ENCODE measurements around the gene MED31. TPM values are rescaled to one million over a fixed set of nuclear protein-coding genes. Genes with fewer than 3 reads are reported as not detected.

MED31 gene
- total and polyA plus RNA-seq, 2 donors (not counting 3 experiments of a cell fraction or from before 2014, with no cell fraction given), result 13.7 to 29.4 TPM

GRCh38 chr17:6643451-6644125 is 7.8 kb downstream of the MED31 start:
- Histone ChIP-seq H4K20me1 (replicated peaks; ENCODE audit: control insufficient read depth, extremely low read depth, insufficient read depth, low read length) (no peaks in the 10 kb centered on the region), H2AFZ (ENCODE audit: low read depth, low read length) (no peak overlapping the region), H3K27ac (ENCODE audit: insufficient read depth, low read depth, low read length) (no peak overlapping the region), H3K79me2 (ENCODE audit: control insufficient read depth, insufficient read depth, low read length) (peaks cover 49% of the 10 kb centered on the region), H3K36me3 (ENCODE audit: control insufficient read depth in 2 of 2, extremely low read depth in 1 of 2, insufficient read depth in 2 of 2, low read length in 2 of 2) (peaks cover 7 to 10% of the 10 kb centered on the region in 2 experiments), H3K4me3 (replicated peaks in 1 of 3; ENCODE audit: insufficient read depth in 1 of 3, low read depth in 1 of 3, low read length in 3 of 3) (no peak overlapping the region), H3K4me2 (ENCODE audit: insufficient read depth, low read length) (no peak overlapping the region), H3K9ac (replicated peaks; ENCODE audit: extremely low read depth, insufficient read depth, low read length) (no peak overlapping the region), H3K27me3 (ENCODE audit: control insufficient read depth in 2 of 2, insufficient read depth in 2 of 2, low read length in 2 of 2) (no peaks in the 10 kb centered on the region), H3K9me1 (replicated peaks; ENCODE audit: control insufficient read depth, extremely low read depth, insufficient read depth, low read length) (no peaks in the 10 kb centered on the region), H3K9me3 (replicated peaks; ENCODE audit: control insufficient read depth, insufficient read depth, low read length) (no peaks in the 10 kb centered on the region), H3K4me1 (ENCODE audit: control insufficient read depth, extremely low read depth, insufficient read depth, low read length) (peaks cover 15% of the 10 kb centered on the region)
- ChIA-PET POLR2A (no interaction called here), CTCF (no interaction called here)
- BruUV-seq (replicated peaks), result no TSS peak
- dilution Hi-C loops (cut with MboI; ENCODE audit: extremely low pct_ligation_motif_present, low sequenced_read_pairs) (no loop called here), intact Hi-C loops (cut with micrococcal nuclease) (loop anchor here (10.0 kb wide), 2 partner anchors 809 to 1059 kb away; partner anchors contain the start of gene NLRP1)
- DNase-seq (ENCODE audit: low read depth, low spot score) (no peak), FAIRE-seq (no peak)
- TF ChIP-seq MYC (IDR thresholded peaks at IDR 0.05; ENCODE audit: low read depth, low read length), result no peak
- no peak for TF ChIP-seq CTCF (IDR thresholded peaks at IDR 0.05; ENCODE audit: extremely low read depth in 1 of 2, insufficient read depth in 1 of 2, low read depth in 1 of 2, low read length in 2 of 2)
- no peak for TF ChIP-seq GATA2 (IDR thresholded peaks at IDR 0.05; ENCODE audit: insufficient read depth, insufficient read length, low read depth, low read length)

GRCh38 chr17:6642592-6642991 is 8.8 kb downstream of the MED31 start:
- H3K9me3 ChIP-seq (replicated peaks; ENCODE audit: control insufficient read depth, insufficient read depth, low read length), result no peaks in the 10 kb centered on the region
- peaks cover 15% of the 10 kb centered on the region for H3K4me1 ChIP-seq (ENCODE audit: control insufficient read depth, extremely low read depth, insufficient read depth, low read length)
- no peaks in the 10 kb centered on the region for H3K27me3 ChIP-seq (ENCODE audit: control insufficient read depth in 2 of 2, insufficient read depth in 2 of 2, low read length in 2 of 2)
- intact Hi-C loops (cut with micrococcal nuclease), result loop anchor here (10.0 kb wide), 2 partner anchors 808 to 1058 kb away; partner anchors contain the start of gene NLRP1
- no TSS peak for BruUV-seq (replicated peaks)
- no peak for FAIRE-seq
- TF ChIP-seq POLR2A (IDR thresholded peaks at IDR 0.05; ENCODE audit: low read depth, low read length) (no peak), GATA2 (IDR thresholded peaks at IDR 0.05; ENCODE audit: insufficient read depth, insufficient read length, low read depth, low read length) (no peak), FOS (IDR thresholded peaks at IDR 0.05; ENCODE audit: borderline replicate concordance, insufficient read depth, low read length) (no peak), EZH2 (IDR thresholded peaks at IDR 0.05; ENCODE audit: borderline replicate concordance, low read depth, low read length, severe bottlenecking) (no peak), JUN (IDR thresholded peaks at IDR 0.05; ENCODE audit: borderline replicate concordance, insufficient read depth, insufficient read length, low read depth) (no peak), MYC (IDR thresholded peaks at IDR 0.05; ENCODE audit: low read depth, low read length) (no peak), CTCF (IDR thresholded peaks at IDR 0.05; ENCODE audit: extremely low read depth in 1 of 2, insufficient read depth in 1 of 2, low read depth in 1 of 2, low read length in 2 of 2) (no peak), MAX (IDR thresholded peaks at IDR 0.05; ENCODE audit: insufficient read depth, insufficient read length) (no peak), POLR2AphosphoS5 (IDR thresholded peaks at IDR 0.05; ENCODE audit: insufficient read depth, low read depth, low read length) (no peak)
- H4K20me1 ChIP-seq (replicated peaks; ENCODE audit: control insufficient read depth, extremely low read depth, insufficient read depth, low read length), result no peaks in the 10 kb centered on the region
- H2AFZ ChIP-seq (ENCODE audit: low read depth, low read length), result no peak overlapping the region
- H3K4me2 ChIP-seq (ENCODE audit: insufficient read depth, low read length), result no peak overlapping the region
- H3K9me1 ChIP-seq (replicated peaks; ENCODE audit: control insufficient read depth, extremely low read depth, insufficient read depth, low read length), result no peaks in the 10 kb centered on the region
- peaks cover 5% of the 10 kb centered on the region in 2 experiments for H3K36me3 ChIP-seq (ENCODE audit: control insufficient read depth in 2 of 2, extremely low read depth in 1 of 2, insufficient read depth in 2 of 2, low read length in 2 of 2)
- H3K9ac ChIP-seq (replicated peaks; ENCODE audit: extremely low read depth, insufficient read depth, low read length), result no peak overlapping the region
- ChIA-PET CTCF (interaction anchor here (5.2 kb wide), 1 partner anchor 170 kb away, joined by 38 read pairs; no protein-coding TSS in a partner anchor), POLR2A (no interaction called here)
- peaks cover 45% of the 10 kb centered on the region for H3K79me2 ChIP-seq (ENCODE audit: control insufficient read depth, insufficient read depth, low read length)
- H3K4me3 ChIP-seq (replicated peaks in 1 of 3; ENCODE audit: insufficient read depth in 1 of 3, low read depth in 1 of 3, low read length in 3 of 3), result no peak overlapping the region
- no peak overlapping the region for H3K27ac ChIP-seq (ENCODE audit: insufficient read depth, low read depth, low read length)
- DNase-seq (ENCODE audit: low read depth, low spot score), result no peak
- dilution Hi-C loops (cut with MboI; ENCODE audit: extremely low pct_ligation_motif_present, low sequenced_read_pairs), result no loop called here

All from endothelial cell of umbilical vein (primary cell).